KMS-11 (cell line): ENCODE results near the gene DIP2C.

Source experiments
- H2AFZ ChIP-seq: fragments of 200-600 bp; sonication (generic); 2 replicates; pipeline ENCODE4 v1.6.1; 2016; ENCODE audit warnings: antibody characterized with exemption, mixed run types, low read depth
- H3K27ac ChIP-seq: fragments of 200-600 bp; sonication (generic); 2 replicates; pipeline ENCODE4 v1.6.1; 2016; ENCODE audit warnings: mild to moderate bottlenecking, mixed run types
- H3K27me3 ChIP-seq: fragments of 200-600 bp; sonication (generic); 2 replicates; pipeline ENCODE4 v1.6.1; 2017; ENCODE audit warnings: mild to moderate bottlenecking, low read depth, mixed run types, moderate library complexity; ENCODE audit not compliant: insufficient read depth
- H3K36me3 ChIP-seq: fragments of 200-600 bp; sonication (generic); 2 replicates; pipeline ENCODE4 v1.6.1; 2017; ENCODE audit warnings: mild to moderate bottlenecking, mixed run types; ENCODE audit not compliant: insufficient read depth
- H3K4me1 ChIP-seq: fragments of 200-600 bp; sonication (generic); 2 replicates; pipeline ENCODE4 v1.6.1; 2016; ENCODE audit warnings: mild to moderate bottlenecking, low read depth, mixed run types; ENCODE audit not compliant: poor library complexity, severe bottlenecking
- H3K4me2 ChIP-seq: fragments of 200-600 bp; sonication (generic); 2 replicates; pipeline ENCODE4 v1.7.0; 2016; ENCODE audit warnings: mild to moderate bottlenecking, mixed run types
- H3K4me3 ChIP-seq: fragments of 200-600 bp; sonication (generic); IDR thresholded peaks from 2 replicates; pipeline ENCODE4 v1.6.1; 2017; ENCODE audit warnings: low read depth, low read length, mixed read lengths; ENCODE audit not compliant: insufficient read depth
- H3K79me2 ChIP-seq: fragments of 200-600 bp; sonication (generic); 2 replicates; pipeline ENCODE4 v1.6.1; 2016; ENCODE audit warnings: low read depth, mixed run types; ENCODE audit not compliant: insufficient read depth
- H3K9ac ChIP-seq: fragments of 200-600 bp; sonication (generic); 2 replicates; pipeline ENCODE4 v1.6.1; 2016; ENCODE audit warnings: mild to moderate bottlenecking, mixed run types
- H4K20me1 ChIP-seq: fragments of 200-600 bp; sonication (generic); 2 replicates; pipeline ENCODE4 v1.6.1; 2016; ENCODE audit warnings: mild to moderate bottlenecking, mixed run types; ENCODE audit not compliant: insufficient read depth
- CTCF ChIP-seq: fragments of 200-600 bp; sonication (generic); conservative IDR thresholded peaks from 2 replicates; pipeline ENCODE4 v1.6.1; 2017; ENCODE audit warnings: low read depth, mild to moderate bottlenecking, antibody characterized with exemption, low read length, moderate library complexity, mixed read lengths

Gene DIP2C

GRCh38 chr10:662223-662605 is 27.3 kb downstream of the DIP2C start:
- peaks cover 87% of the 10 kb centered on the region for H3K79me2 ChIP-seq
- H3K4me3 ChIP-seq = no peak overlapping the region
- no peak overlapping the region for H3K9ac ChIP-seq
- TF ChIP-seq CTCF = no peak
- no peak overlapping the region for H3K4me2 ChIP-seq
- H4K20me1 ChIP-seq = peaks cover 31% of the 10 kb centered on the region; the same call in 1 of the 2 replicates
- no peak overlapping the region for H3K27ac ChIP-seq
- no peaks in the 10 kb centered on the region for H3K36me3 ChIP-seq
- H2AFZ ChIP-seq = no peak overlapping the region
- H3K27me3 ChIP-seq = no peaks in the 10 kb centered on the region; the same call in 1 of the 2 replicates
- peaks cover 52% of the 10 kb centered on the region for H3K4me1 ChIP-seq

GRCh38 chr10:661597-662222 is 27.8 kb downstream of the DIP2C start:
- Histone ChIP-seq H3K4me3 (no peak overlapping the region), H3K79me2 (peaks cover 83% of the 10 kb centered on the region), H3K4me1 (peaks cover 52% of the 10 kb centered on the region), H3K27me3 (no peaks in the 10 kb centered on the region; the same call in 1 of the 2 replicates), H3K9ac (no peak overlapping the region), H4K20me1 (peaks cover 31% of the 10 kb centered on the region), H3K27ac (no peak overlapping the region; the same call in 1 of the 2 replicates), H2AFZ (no peak overlapping the region), H3K4me2 (peak overlapping the region; percentile 80; the same call in 1 of the 2 replicates), H3K36me3 (no peaks in the 10 kb centered on the region)
- no peak for TF ChIP-seq CTCF

GRCh38 chr10:660970-661596 is 28.4 kb downstream of the DIP2C start:
- no peak overlapping the region for H2AFZ ChIP-seq
- TF ChIP-seq CTCF = no peak
- H3K9ac ChIP-seq = no peak overlapping the region; the same call in 1 of the 2 replicates
- peaks cover 36% of the 10 kb centered on the region for H4K20me1 ChIP-seq
- no peaks in the 10 kb centered on the region for H3K36me3 ChIP-seq
- peaks cover 84% of the 10 kb centered on the region for H3K79me2 ChIP-seq
- H3K27me3 ChIP-seq = no peaks in the 10 kb centered on the region; the same call in 1 of the 2 replicates
- no peak overlapping the region for H3K4me3 ChIP-seq
- H3K4me1 ChIP-seq = peaks cover 52% of the 10 kb centered on the region
- H3K4me2 ChIP-seq = peak overlapping the region; percentile 80
- peak overlapping the region; percentile 66; the same call in 1 of the 2 replicates for H3K27ac ChIP-seq

- H4K20me1 ChIP-seq = peaks cover 36% of the 10 kb centered on the region
- H3K27me3 ChIP-seq = no peaks in the 10 kb centered on the region; the same call in 1 of the 2 replicates
- peak overlapping the region; percentile 66 for H3K27ac ChIP-seq
These were observed 29.0 kb downstream of the DIP2C start for GRCh38 chr10:660413-660969.

More at GRCh38 chr10:660413-660969, 29.0 kb downstream of the DIP2C start:
- Histone ChIP-seq H3K79me2 (peaks cover 84% of the 10 kb centered on the region), H3K4me1 (peaks cover 52% of the 10 kb centered on the region), H3K36me3 (no peaks in the 10 kb centered on the region), H3K9ac (peak overlapping the region; percentile 17; the same call in 1 of the 2 replicates), H2AFZ (no peak overlapping the region), H3K4me3 (no peak overlapping the region), H3K4me2 (peak overlapping the region; percentile 80)
- TF ChIP-seq CTCF = no peak
